K562 (cell line): Measurements from ENCODE around the gene MYOZ3. TPM values are rescaled to one million over a fixed set of nuclear protein-coding genes. Genes with fewer than 3 reads are reported as not detected.

Experiments
- ATAC-seq: fragments of 200-7000 bp; cut with Tn5 transposase; 3 replicates; pipeline ENCODE4 v1.9.1; 2020; ENCODE audit warnings: moderate library complexity
- BruUV-seq: library from RNA; stranded (reverse); fragments of 400-500 nt; replicated peaks from 2 replicates; lab custom pipeline; 2021; lab: Mats Ljungman, UMichigan
- CTCF ChIA-PET: fragments of 300-600 bp; formaldehyde crosslinking; extraction: SDS; loops from one replicate; lab custom pipeline; 2021; ENCODE audit warnings: low intra/inter-chr PET ratio; lab: Yijun Ruan, JAX
- POLR2A ChIA-PET: fragments of 300-600, 350-650 bp; sonication (Branson Sonifier 250); formaldehyde crosslinking; extraction: SDS; loops from one replicate; lab custom pipeline; 2021; ENCODE audit warnings: antibody characterized with exemption, inconsistent platforms; lab: Yijun Ruan, JAX
- DNase-seq, 4 experiments: peaks; one replicate each; pipeline versions ENCODE4 v3.0.0 to v3.0.0-alpha.2; 2011 to 2018; ENCODE audit warnings: low spot score in 3 of 4, mixed read lengths in 3 of 4; ENCODE audit errors: extremely low read depth in 1 of 4
- FAIRE-seq: peaks from 2 replicates; lab custom pipeline; 2011; peaks lifted over from hg19 to GRCh38; lab: Jason Lieb, UNC
- H2AFZ ChIP-seq: 2 replicates; pipeline ENCODE4 v1.6.0; 2011; ENCODE audit warnings: low read depth, low read length, control low read depth, inconsistent platforms
- H3K27ac ChIP-seq: fragments of 200-600 bp; 3 replicates; pipeline ENCODE4 v1.8.0; 2011; ENCODE audit warnings: low read depth, mild to moderate bottlenecking, control low read depth, inconsistent platforms, low read length, moderate library complexity, mixed read lengths; ENCODE audit errors: extremely low read depth
- H3K27me3 ChIP-seq, 2 experiments: fragments of 300-600 bp in 1 of 2; 2 replicates in 1 of 2; 3 replicates in 1 of 2; pipeline versions ENCODE4 v1.6.0 to v1.8.0; 2011; ENCODE audit warnings: inconsistent platforms in 2 of 2, low read length in 2 of 2, mild to moderate bottlenecking in 1 of 2, mixed read lengths in 1 of 2, moderate library complexity in 1 of 2; ENCODE audit not compliant: control insufficient read depth in 2 of 2, insufficient read depth in 2 of 2
- H3K36me3 ChIP-seq: fragments of 300-600 bp; 3 replicates; pipeline ENCODE4 v1.8.0; 2011; ENCODE audit warnings: mild to moderate bottlenecking, low read length, inconsistent platforms; ENCODE audit not compliant: control insufficient read depth, insufficient read depth
- H3K4me1 ChIP-seq, 2 experiments: fragments of 200-600 bp in 1 of 2; replicated peaks in 1 of 2; 2 replicates in 1 of 2; 3 replicates in 1 of 2; pipeline versions ENCODE4 v1.5.1 to v1.8.0; 2011; ENCODE audit warnings: inconsistent platforms in 2 of 2, low read length in 2 of 2, mild to moderate bottlenecking in 1 of 2, mixed read lengths in 1 of 2, moderate library complexity in 1 of 2; ENCODE audit not compliant: control insufficient read depth in 2 of 2, insufficient read depth in 2 of 2
- H3K4me2 ChIP-seq: 2 replicates; pipeline ENCODE4 v1.6.1; 2011; ENCODE audit warnings: low read length, control low read depth, inconsistent platforms, mixed read lengths; ENCODE audit not compliant: insufficient read depth
- H3K4me3 ChIP-seq: fragments of 200-600 bp; sonication (generic), shearing (Covaris generic); 2 replicates; pipeline ENCODE4 v1.5.1; 2016; ENCODE audit warnings: control low read depth, inconsistent platforms
- H3K79me2 ChIP-seq: fragments of 200-600 bp; 3 replicates; pipeline ENCODE4 v1.8.0; 2011; ENCODE audit warnings: low read length, inconsistent platforms; ENCODE audit not compliant: control insufficient read depth, insufficient read depth
- H3K9ac ChIP-seq, 2 experiments: 2 replicates each; pipeline versions ENCODE4 v1.6.0 to v1.6.1; 2011; ENCODE audit warnings: low read depth in 2 of 2, low read length in 2 of 2, control low read depth in 1 of 2, inconsistent platforms in 1 of 2, mild to moderate bottlenecking in 1 of 2, mixed read lengths in 1 of 2; ENCODE audit not compliant: insufficient read depth in 1 of 2
- H3K9me1 ChIP-seq: one replicate; pipeline ENCODE4 v1.6.0; 2011; ENCODE audit warnings: inconsistent platforms, mild to moderate bottlenecking, low read length, moderate library complexity; ENCODE audit not compliant: control insufficient read depth, insufficient read depth
- H3K9me3 ChIP-seq: replicated peaks from 2 replicates; pipeline ENCODE4 v1.5.1; 2011; ENCODE audit warnings: low read depth, low read length, inconsistent platforms; ENCODE audit not compliant: control insufficient read depth, insufficient read depth
- H4K20me1 ChIP-seq: replicated peaks from 2 replicates; pipeline ENCODE4 v1.6.1; 2011; ENCODE audit warnings: low read length, inconsistent platforms, mixed read lengths; ENCODE audit not compliant: control insufficient read depth, insufficient read depth
- HDGF ChIP-seq: fragments of 450-650 bp; IDR thresholded peaks from 2 replicates; pipeline ENCODE4 v1.6.1; 2016
- NR4A1 ChIP-seq, 2 experiments: fragments of 250-450 bp in 1 of 2; fragments of 450-650 bp in 1 of 2; sonication (Bioruptor Pico) in 1 of 2; IDR thresholded peaks; 2 replicates each; pipeline versions ENCODE4 v1.4.0 to v1.6.1; 2016 to 2020; ENCODE audit warnings: mild to moderate bottlenecking in 2 of 2, missing compliant biosample characterization in 1 of 2, missing genetic modification characterization in 1 of 2, moderate library complexity in 1 of 2
- SIRT6 ChIP-seq: IDR thresholded peaks from one replicate; pipeline ENCODE4 v1.6.1; 2012; ENCODE audit warnings: low read depth, mild to moderate bottlenecking, control low read depth, inconsistent platforms, low read length, moderate library complexity
- ZNF184 ChIP-seq: sonication (generic); formaldehyde crosslinking; IDR thresholded peaks from 2 replicates; pipeline ENCODE4 v1.5.0; 2020; ENCODE audit warnings: missing genetic modification reagents
- ZNF408 ChIP-seq: fragments of 250-450 bp; sonication (Bioruptor Pico); IDR thresholded peaks from 2 replicates; pipeline ENCODE4 v1.4.0; 2020; ENCODE audit warnings: low read depth, mild to moderate bottlenecking, moderate library complexity
- WGBS: fragments of 100-300 bp; shearing (Covaris generic); methylation state at CpG from one replicate; pipeline ENCODE4 v1.1.6; 2016; ENCODE audit warnings: low coverage, mixed read lengths; ENCODE audit not compliant: insufficient coverage; ENCODE audit errors: missing lambda C conversion rate; 5-methylcytosine and 5-hydroxymethylcytosine counted together
- in situ Hi-C: fragments of 300-500 bp; cut with MboI; formaldehyde crosslinking; loops from 4 replicates; pipeline ENCODE4 v1.15.0; 2018; ENCODE audit warnings: inconsistent platforms, mixed read lengths
- intact Hi-C: fragments of 100-400 bp; cut with micrococcal nuclease; formaldehyde crosslinking; loops from 2 replicates; pipeline ENCODE4 v1.14.2; 2022
- polyA plus RNA-seq, 8 experiments: library from polyadenylated mRNA; depleted of rRNA in 4 of 8; stranded (reverse) in 5 of 8; unstranded in 3 of 8; fragments of >200 nt; fragmentation: Nextera tagmentation in 2 of 8; fragmentation: Illumina TruSeq in 1 of 8; extraction: Ambion mirVana in 2 of 8; extraction: Trizol in 1 of 8; gene quantifications; 2 replicates each; pipeline versions ENCODE4 v1.2.1 to v1.2.3, GENCODE V29; 2011 to 2014; ENCODE audit warnings: inconsistent platforms in 1 of 8, missing spikeins in 1 of 8
- total RNA-seq, 7 experiments: library from RNA; depleted of rRNA in 6 of 7; stranded (reverse); fragments of >200 nt in 6 of 7; fragmentation: Illumina TruSeq in 2 of 7; extraction: Trizol in 2 of 7; gene quantifications; 2 replicates each; pipeline versions ENCODE4 v1.2.1 to v1.2.3, GENCODE V29; 2011 to 2021; ENCODE audit warnings: low replicate concordance in 1 of 7
- TF ChIP-seq, protein P1 (sequence below): fragments of 200-800 bp; sonication (Bioruptor generic); IDR thresholded peaks from 2 replicates; pipeline ENCODE4 v1.6.1; 2016; ENCODE audit warnings: missing genetic modification characterization, missing compliant biosample characterization

Gene MYOZ3
- total and polyA plus RNA-seq, 9 of the 15 experiments (the other 6 are each of a cell fraction or from before 2014, with no cell fraction given): not detected

DNA sequence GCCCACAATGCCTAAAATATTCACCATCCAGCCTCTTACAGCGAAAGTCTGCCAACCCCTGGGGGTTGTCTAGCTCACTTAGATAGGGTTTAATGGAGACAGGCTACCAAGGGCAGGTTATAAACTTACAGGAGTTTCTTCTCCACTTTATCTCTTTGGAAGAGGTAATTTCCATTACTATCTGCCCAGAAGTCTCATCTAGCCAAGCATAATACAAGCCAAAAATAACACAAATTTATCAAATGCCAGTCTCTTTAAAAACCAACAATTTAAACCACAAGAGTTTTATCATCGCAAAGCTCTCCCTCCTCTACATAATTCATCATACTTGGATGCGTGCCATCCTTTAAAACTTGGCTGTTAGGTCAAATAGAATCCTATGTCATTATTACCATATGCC lies 33.6 kb downstream of the MYOZ3 start:
- FAIRE-seq (no peak), ATAC-seq (no peak), DNase-seq (no peak)
- no peaks in the 10 kb centered on the region for H3K27me3 ChIP-seq
- TF ChIP-seq ZNF184 (CRISPR knock-in tag) (no peak), SIRT6 (no peak), NR4A1 (CRISPR knock-in tag; IDR thresholded peaks at IDR 0.05) (no peak), NR4A1 (tag; IDR thresholded peaks at IDR 0.05) (no peak), HDGF (no peak), ZNF408 (CRISPR knock-in tag) (no peak)
- TF ChIP-seq, protein P1, sequence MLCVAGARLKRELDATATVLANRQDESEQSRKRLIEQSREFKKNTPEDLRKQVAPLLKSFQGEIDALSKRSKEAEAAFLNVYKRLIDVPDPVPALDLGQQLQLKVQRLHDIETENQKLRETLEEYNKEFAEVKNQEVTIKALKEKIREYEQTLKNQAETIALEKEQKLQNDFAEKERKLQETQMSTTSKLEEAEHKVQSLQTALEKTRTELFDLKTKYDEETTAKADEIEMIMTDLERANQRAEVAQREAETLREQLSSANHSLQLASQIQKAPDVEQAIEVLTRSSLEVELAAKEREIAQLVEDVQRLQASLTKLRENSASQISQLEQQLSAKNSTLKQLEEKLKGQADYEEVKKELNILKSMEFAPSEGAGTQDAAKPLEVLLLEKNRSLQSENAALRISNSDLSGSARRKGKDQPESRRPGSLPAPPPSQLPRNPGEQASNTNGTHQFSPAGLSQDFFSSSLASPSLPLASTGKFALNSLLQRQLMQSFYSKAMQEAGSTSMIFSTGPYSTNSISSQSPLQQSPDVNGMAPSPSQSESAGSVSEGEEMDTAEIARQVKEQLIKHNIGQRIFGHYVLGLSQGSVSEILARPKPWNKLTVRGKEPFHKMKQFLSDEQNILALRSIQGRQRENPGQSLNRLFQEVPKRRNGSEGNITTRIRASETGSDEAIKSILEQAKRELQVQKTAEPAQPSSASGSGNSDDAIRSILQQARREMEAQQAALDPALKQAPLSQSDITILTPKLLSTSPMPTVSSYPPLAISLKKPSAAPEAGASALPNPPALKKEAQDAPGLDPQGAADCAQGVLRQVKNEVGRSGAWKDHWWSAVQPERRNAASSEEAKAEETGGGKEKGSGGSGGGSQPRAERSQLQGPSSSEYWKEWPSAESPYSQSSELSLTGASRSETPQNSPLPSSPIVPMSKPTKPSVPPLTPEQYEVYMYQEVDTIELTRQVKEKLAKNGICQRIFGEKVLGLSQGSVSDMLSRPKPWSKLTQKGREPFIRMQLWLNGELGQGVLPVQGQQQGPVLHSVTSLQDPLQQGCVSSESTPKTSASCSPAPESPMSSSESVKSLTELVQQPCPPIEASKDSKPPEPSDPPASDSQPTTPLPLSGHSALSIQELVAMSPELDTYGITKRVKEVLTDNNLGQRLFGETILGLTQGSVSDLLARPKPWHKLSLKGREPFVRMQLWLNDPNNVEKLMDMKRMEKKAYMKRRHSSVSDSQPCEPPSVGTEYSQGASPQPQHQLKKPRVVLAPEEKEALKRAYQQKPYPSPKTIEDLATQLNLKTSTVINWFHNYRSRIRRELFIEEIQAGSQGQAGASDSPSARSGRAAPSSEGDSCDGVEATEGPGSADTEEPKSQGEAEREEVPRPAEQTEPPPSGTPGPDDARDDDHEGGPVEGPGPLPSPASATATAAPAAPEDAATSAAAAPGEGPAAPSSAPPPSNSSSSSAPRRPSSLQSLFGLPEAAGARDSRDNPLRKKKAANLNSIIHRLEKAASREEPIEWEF (CRISPR knock-in tag): no peak
- no peaks in the 10 kb centered on the region for H3K9me3 ChIP-seq
- intact Hi-C loops (loop anchor here (10.0 kb wide), 1 partner anchor 150 kb away; the partner anchor contains the start of gene IRGM), in situ Hi-C loops (no loop called here)
- no peak overlapping the region for H3K4me3 ChIP-seq
- peaks cover 0 to 4% of the 10 kb centered on the region in 2 experiments; a peak in 1 of 5 replicates for H3K4me1 ChIP-seq
- H2AFZ ChIP-seq: no peak overlapping the region
- 85% methylated on average over 3 of the region's 3 CpGs for WGBS
- no peaks in the 10 kb centered on the region for H3K9me1 ChIP-seq
- peaks cover 11% of the 10 kb centered on the region for H3K79me2 ChIP-seq
- H3K4me2 ChIP-seq: no peak overlapping the region
- peaks cover 93% of the 10 kb centered on the region for H3K36me3 ChIP-seq
- H4K20me1 ChIP-seq: no peaks in the 10 kb centered on the region
- CTCF ChIA-PET: no interaction called here
- POLR2A ChIA-PET: interaction anchor here (0.6 to 1.2 kb wide), 4 partner anchors 9 to 118 kb away, joined by 3 read pairs; no protein-coding TSS in a partner anchor
- no peak overlapping the region for H3K27ac ChIP-seq
- no peak overlapping the region for H3K9ac ChIP-seq
- no TSS peak for BruUV-seq
